ENCODE measurements around the gene CORO1C.

Gene CORO1C

GRCh38 chr12:108607981-108608600 lies 123.2 kb downstream of the CORO1C start:
- Histone ChIP-seq H3K9me3 (ENCODE audit: control insufficient read depth, insufficient read depth, low read length) (no peaks in the 10 kb centered on the region), H3K4me1 (ENCODE audit: insufficient read depth, low read length) (peaks cover 11% of the 10 kb centered on the region), H3K9ac (ENCODE audit: low read depth, low read length) (no peak overlapping the region), H3K36me3 (ENCODE audit: insufficient read depth, low read length) (no peaks in the 10 kb centered on the region)

GRCh38 chr12:108606492-108606891 lies 124.8 kb downstream of the CORO1C start:
- H3K36me3 ChIP-seq (ENCODE audit: insufficient read depth, low read length) = no peaks in the 10 kb centered on the region
- H3K9ac ChIP-seq (ENCODE audit: low read depth, low read length) = no peak overlapping the region
- no peaks in the 10 kb centered on the region for H3K9me3 ChIP-seq (ENCODE audit: control insufficient read depth, insufficient read depth, low read length)
- peaks cover 9% of the 10 kb centered on the region for H3K4me1 ChIP-seq (ENCODE audit: insufficient read depth, low read length)

GRCh38 chr12:108605690-108606406 lies 125.5 kb downstream of the CORO1C start:
- no peaks in the 10 kb centered on the region for H3K9me3 ChIP-seq (ENCODE audit: control insufficient read depth, insufficient read depth, low read length)
- peaks cover 9% of the 10 kb centered on the region for H3K4me1 ChIP-seq (ENCODE audit: insufficient read depth, low read length)
- no peak overlapping the region for H3K9ac ChIP-seq (ENCODE audit: low read depth, low read length)
- no peaks in the 10 kb centered on the region for H3K36me3 ChIP-seq (ENCODE audit: insufficient read depth, low read length)

- H3K36me3 ChIP-seq (ENCODE audit: insufficient read depth, low read length) = no peaks in the 10 kb centered on the region
- H3K9ac ChIP-seq (ENCODE audit: low read depth, low read length) = no peak overlapping the region
- H3K4me1 ChIP-seq (ENCODE audit: insufficient read depth, low read length) = peaks cover 9% of the 10 kb centered on the region
- no peaks in the 10 kb centered on the region for H3K9me3 ChIP-seq (ENCODE audit: control insufficient read depth, insufficient read depth, low read length)
These were observed 126.2 kb downstream of the CORO1C start for GRCh38 chr12:108605000-108605689.

DNA sequence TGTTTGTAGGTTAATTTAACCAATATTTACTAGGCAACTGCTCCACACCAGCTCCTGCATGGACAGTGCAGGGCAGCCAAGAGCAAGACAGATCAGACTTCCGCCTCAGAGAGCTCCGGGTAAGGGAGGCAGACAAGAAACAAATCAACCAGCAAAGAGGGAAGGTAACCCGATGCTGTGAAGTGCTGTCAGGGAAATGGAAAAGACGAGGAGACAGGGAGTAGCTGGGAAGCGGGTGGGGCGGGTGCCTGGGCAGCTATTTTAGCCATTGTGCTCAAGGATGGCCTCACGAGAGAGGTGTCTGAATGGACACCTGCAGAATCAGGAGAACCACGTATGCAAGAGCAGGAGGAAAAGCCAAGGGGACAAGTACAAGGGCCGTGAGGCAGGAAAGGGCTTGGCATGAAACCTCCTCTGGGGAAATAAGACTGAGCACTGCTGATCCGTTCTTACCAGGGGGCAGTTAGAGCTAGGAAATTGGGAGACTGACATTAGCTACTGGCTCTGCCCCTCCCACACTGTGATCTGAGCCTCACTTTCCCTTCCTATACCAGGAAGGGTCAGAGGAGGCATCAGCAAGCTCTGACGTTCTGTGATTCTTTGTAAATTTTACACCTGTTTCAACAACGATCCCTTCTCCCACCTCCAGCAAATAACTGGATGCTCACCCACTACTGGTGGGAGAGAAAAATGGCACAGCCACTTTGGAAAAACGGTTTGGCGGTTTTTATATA lies 126.9 kb downstream of the CORO1C start:
- H3K4me1 ChIP-seq (ENCODE audit: insufficient read depth, low read length) = peaks cover 9% of the 10 kb centered on the region
- H3K9ac ChIP-seq (ENCODE audit: low read depth, low read length) = no peak overlapping the region
- no peaks in the 10 kb centered on the region for H3K9me3 ChIP-seq (ENCODE audit: control insufficient read depth, insufficient read depth, low read length)
- no peaks in the 10 kb centered on the region for H3K36me3 ChIP-seq (ENCODE audit: insufficient read depth, low read length)

DNA sequence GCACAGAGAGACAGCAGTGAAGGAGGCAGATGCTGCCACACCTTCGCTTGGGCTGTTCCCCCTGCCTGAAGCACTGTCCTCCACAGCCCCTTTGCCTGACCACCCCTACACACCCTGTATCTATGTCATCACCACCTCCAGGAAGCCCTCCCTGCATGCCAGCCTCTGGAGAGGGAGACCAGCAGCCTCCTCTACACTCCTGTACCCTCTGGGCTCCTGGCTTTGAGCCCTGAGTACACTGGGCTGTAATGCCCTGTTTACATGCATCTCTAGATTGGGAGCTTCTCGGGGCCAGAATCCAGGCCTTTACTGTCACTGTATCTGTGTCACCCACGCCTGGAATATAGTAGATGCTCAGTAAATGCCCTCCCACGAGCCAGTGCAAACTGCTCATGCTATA lies 127.6 kb downstream of the CORO1C start:
- Histone ChIP-seq H3K9ac (ENCODE audit: low read depth, low read length) (no peak overlapping the region), H3K9me3 (ENCODE audit: control insufficient read depth, insufficient read depth, low read length) (no peaks in the 10 kb centered on the region), H3K36me3 (ENCODE audit: insufficient read depth, low read length) (no peaks in the 10 kb centered on the region), H3K4me1 (ENCODE audit: insufficient read depth, low read length) (peaks cover 9% of the 10 kb centered on the region)

DNA sequence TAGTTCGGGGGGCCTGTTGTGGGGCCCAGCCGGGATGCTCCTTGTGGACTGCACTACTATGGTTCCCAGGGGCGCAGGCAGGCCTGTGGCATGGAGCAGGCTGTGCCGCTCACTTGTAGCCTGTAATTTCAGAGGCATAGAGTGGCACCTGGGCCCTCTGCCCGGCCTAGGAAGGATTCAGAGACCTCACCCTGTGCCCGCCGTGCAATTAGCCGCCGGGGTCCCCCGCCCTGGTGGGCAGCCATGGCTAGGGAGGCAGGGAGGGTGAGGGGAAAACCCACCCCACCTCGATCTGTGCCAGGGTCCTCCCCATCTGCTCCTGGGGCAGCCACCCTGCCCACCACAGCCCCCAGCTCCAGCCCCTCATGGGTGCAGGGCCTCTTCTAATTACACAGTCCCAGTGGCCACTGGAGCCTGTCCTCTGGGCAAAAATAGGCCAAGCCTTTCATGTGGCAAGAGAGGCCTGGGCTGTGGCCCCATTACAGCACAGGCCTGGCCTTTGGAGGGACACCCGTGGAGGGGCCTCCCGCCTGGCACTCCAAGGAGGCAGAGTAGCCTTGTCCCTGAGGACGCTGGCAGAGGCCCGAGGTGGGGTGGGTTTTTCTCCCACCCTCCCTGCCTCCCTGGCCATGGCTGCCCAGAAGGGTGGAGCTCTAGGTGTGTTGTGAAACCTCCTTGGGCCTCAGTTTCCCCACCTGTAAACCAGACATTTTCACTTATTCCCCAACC lies 128.2 kb downstream of the CORO1C start:
- no peaks in the 10 kb centered on the region for H3K36me3 ChIP-seq (ENCODE audit: insufficient read depth, low read length)
- H3K9me3 ChIP-seq (ENCODE audit: control insufficient read depth, insufficient read depth, low read length) = no peaks in the 10 kb centered on the region
- H3K9ac ChIP-seq (ENCODE audit: low read depth, low read length) = no peak overlapping the region
- H3K4me1 ChIP-seq (ENCODE audit: insufficient read depth, low read length) = peaks cover 11% of the 10 kb centered on the region

GRCh38 chr12:108602209-108602705 lies 129.1 kb downstream of the CORO1C start:
- no peaks in the 10 kb centered on the region for H3K36me3 ChIP-seq (ENCODE audit: insufficient read depth, low read length)
- no peaks in the 10 kb centered on the region for H3K9me3 ChIP-seq (ENCODE audit: control insufficient read depth, insufficient read depth, low read length)
- H3K9ac ChIP-seq (ENCODE audit: low read depth, low read length) = no peak overlapping the region
- H3K4me1 ChIP-seq (ENCODE audit: insufficient read depth, low read length) = peaks cover 16% of the 10 kb centered on the region

DNA sequence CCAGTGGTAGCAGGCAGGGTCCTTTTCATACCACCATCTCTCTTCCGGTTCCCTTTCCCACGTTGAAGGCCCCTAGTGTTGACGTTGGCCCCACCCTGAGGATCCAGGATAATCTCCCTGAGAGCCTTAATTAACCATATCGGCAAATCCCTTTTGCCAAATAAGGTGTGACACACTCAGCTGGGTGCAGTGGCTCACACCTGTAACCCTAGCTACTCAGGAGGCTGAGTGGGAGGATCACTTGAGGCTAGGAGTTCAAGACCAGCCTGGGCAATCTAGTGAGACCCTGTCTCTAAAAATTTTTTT lies 130.7 kb downstream of the CORO1C start:
- H3K9me3 ChIP-seq (ENCODE audit: control insufficient read depth, insufficient read depth, low read length) = no peaks in the 10 kb centered on the region
- peaks cover 12% of the 10 kb centered on the region for H3K4me1 ChIP-seq (ENCODE audit: insufficient read depth, low read length)
- H3K36me3 ChIP-seq (ENCODE audit: insufficient read depth, low read length) = no peaks in the 10 kb centered on the region
- no peak overlapping the region for H3K9ac ChIP-seq (ENCODE audit: low read depth, low read length)

DNA sequence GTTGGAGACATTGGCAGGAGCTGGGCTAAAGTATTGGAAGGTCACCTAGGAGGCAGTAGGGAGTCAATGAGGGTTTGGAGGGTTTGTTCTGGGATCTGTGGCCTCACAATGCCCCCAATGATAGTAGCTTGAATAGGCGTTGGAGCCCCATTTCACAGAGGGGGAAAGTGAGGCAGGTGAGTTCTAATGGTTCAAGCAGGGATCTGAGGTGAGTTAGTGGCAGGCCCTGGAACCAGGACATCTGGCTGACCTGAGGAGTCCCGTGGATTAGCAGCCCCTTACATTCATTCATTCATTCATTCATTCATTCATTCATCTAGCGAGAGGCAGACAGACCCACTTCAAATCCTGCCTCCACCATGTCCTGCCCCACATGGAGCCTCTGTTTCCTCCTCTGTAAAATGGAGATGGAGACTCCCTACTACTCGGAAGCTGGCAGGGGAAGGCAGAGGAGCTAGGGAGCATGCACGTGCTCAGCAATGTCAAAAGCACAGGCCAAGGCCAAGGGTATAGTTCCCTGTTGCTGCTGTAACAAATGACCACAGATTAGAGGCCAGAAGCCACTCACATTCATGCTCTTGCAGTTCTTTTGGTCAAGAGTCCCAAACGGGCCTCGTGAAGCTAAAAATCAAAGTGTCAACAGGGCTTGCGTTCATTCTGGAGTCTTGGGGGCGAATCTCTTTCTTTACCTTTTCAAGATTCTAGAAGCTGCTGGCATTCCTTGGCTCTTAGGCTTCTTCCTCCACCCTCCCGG lies 131.2 kb downstream of the CORO1C start:
- H3K9ac ChIP-seq (ENCODE audit: low read depth, low read length) = no peak overlapping the region
- peaks cover 12% of the 10 kb centered on the region for H3K4me1 ChIP-seq (ENCODE audit: insufficient read depth, low read length)

DNA sequence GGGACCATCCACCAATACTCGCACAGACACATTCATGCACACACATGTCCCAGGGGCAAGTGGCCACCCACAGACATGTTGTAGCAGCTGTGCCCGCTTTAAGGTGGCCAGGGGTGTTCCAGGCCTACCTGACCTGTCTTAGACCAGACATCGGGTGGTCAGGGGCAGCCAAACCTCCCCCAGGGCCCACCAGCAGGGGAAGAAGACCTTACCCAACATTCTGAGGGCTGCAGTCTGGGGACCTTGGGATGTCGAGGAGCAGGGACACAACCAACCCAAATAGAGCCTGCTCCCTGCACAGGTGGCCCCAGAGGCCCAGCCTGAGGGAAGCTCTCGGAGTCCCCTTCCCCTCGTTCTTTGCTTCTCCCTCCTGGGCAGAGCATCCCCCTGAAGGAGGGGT lies 131.8 kb downstream of the CORO1C start:
- Histone ChIP-seq H3K9ac (ENCODE audit: low read depth, low read length) (no peak overlapping the region), H3K4me1 (ENCODE audit: insufficient read depth, low read length) (peaks cover 11% of the 10 kb centered on the region), H3K9me3 (ENCODE audit: control insufficient read depth, insufficient read depth, low read length) (no peaks in the 10 kb centered on the region), H3K36me3 (ENCODE audit: insufficient read depth, low read length) (no peaks in the 10 kb centered on the region)

More for the DNA sequence above, 131.2 kb downstream of the CORO1C start:
- no peaks in the 10 kb centered on the region for H3K36me3 ChIP-seq (ENCODE audit: insufficient read depth, low read length)
- no peaks in the 10 kb centered on the region for H3K9me3 ChIP-seq (ENCODE audit: control insufficient read depth, insufficient read depth, low read length)

DNA sequence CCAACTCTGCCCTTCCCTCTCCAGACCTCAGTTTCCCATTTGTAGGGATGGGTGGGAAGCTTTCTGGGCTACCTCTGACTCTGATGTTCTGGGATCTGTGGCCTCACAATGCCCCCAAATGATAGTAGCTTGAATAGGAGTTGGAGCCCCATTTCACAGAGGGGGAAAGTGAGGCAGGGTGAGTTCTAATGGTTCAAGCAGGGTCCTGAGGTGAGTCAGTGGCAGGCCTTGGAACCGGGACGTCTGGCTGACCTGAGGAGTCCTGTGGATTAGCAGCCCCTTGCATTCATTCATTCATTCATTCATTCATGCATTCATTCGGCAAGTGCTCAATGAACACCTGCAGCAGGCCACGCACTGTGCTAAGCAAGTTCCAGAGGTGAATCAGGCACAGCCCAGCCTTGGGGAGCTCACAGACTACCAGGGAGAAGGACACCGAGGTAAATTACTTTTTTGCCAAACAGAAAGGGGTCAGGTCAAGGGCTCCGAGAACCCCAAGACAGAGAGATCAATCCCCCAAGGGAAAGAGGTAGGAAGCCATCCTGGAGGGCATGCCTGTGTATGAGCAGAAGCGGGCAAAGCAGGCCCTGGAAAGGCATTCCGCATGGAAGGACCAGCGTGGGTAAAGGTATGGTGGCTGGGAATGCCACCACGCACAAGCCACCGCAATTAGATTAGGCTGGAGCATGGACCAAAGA lies 132.6 kb downstream of the CORO1C start:
- Histone ChIP-seq H3K9me3 (ENCODE audit: control insufficient read depth, insufficient read depth, low read length) (no peaks in the 10 kb centered on the region), H3K36me3 (ENCODE audit: insufficient read depth, low read length) (no peaks in the 10 kb centered on the region), H3K9ac (ENCODE audit: low read depth, low read length) (no peak overlapping the region), H3K4me1 (ENCODE audit: insufficient read depth, low read length) (peaks cover 11% of the 10 kb centered on the region; the same call in 1 of the 2 replicates)

Data from ES-I3 (cell line).